ENCODE results near the gene C16orf95. TPM values are rescaled to one million over a fixed set of nuclear protein-coding genes. Genes with fewer than 3 reads are reported as not detected.

C16orf95 gene
- total and polyA plus RNA-seq, 2 of the 4 experiments (the other 2 are of a cell fraction), result 2.0 to 4.7 TPM

DNA sequence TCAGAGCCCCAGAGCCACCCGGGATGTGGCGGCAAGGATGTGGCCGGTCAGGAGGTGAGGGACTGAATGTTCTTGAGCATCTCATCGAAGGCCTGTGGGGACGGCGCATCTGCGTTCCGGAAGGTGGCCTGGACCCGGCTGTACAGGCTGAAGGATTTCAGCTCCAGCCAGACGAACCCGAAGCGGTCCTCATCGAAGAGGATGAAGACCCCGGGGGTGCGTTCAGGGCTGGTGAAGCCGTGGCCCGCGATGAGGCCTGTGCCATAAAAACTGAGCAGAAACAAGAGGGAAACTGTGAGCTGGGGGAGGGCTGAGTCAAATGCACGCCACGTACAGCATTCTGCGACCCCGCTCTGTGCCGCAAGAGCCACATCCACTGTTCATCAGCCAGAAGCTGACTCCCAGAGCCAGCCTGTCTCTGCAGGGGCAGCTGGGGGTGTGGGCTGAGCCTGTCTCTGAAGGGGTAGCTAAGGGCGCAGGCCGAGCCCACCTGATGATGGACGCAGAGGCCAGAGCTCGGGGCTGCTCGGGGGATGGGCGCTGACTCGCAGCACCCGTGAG is 14.1 kb upstream of the C16orf95 start:
- POLR2A ChIA-PET (ENCODE audit: unreplicated experiment), result no interaction called here

More for the DNA sequence above, 14.1 kb upstream of the C16orf95 start:
- no peak for TF ChIP-seq CHD1 (IDR thresholded peaks at IDR 0.05; ENCODE audit: low read depth, low read length)
- in situ Hi-C loops (cut with MboI; ENCODE audit: low sequenced_read_pairs) (no loop called here), intact Hi-C loops (cut with micrococcal nuclease) (no loop called here), dilution Hi-C loops (cut with HindIII; ENCODE audit: low sequenced_read_pairs, unreplicated experiment) (no loop called here)
- WGBS, 2 experiments (ENCODE audit: extremely low coverage in 2 of 2, insufficient read length in 1 of 2), result 93% methylated on average over 23 of the region's 31 CpGs; no CpG with 5 or more reads in 1 of the 2 experiments
- Histone ChIP-seq H3K27ac (ENCODE audit: insufficient read depth, low read length) (no peak overlapping the region), H2BK120ac (ENCODE audit: low read depth, low read length) (no peak overlapping the region), H3K79me1 (ENCODE audit: low read depth in 1 of 2, low read length in 2 of 2) (peaks cover 0 to 11% of the 10 kb centered on the region in 2 experiments; a peak in 3 of 4 replicates), H3K4me1 (ENCODE audit: control insufficient read depth, insufficient read depth, low read length) (peaks cover 3% of the 10 kb centered on the region; the same call in 1 of the 2 replicates), H2AK9ac (replicated peaks; ENCODE audit: low read depth, low read length, poor library complexity) (no peak overlapping the region), H4K8ac (ENCODE audit: low read depth in 2 of 2, low read length in 2 of 2) (no peak overlapping the region), H2BK5ac (ENCODE audit: low read depth, low read length, poor library complexity, severe bottlenecking) (no peak overlapping the region), H3K4ac (ENCODE audit: low read depth, low read length) (no peak overlapping the region), H3K14ac (replicated peaks; ENCODE audit: low read depth, low read length) (no peak overlapping the region), H2AFZ (replicated peaks; ENCODE audit: low read length, poor library complexity) (no peak overlapping the region), H3K4me2 (ENCODE audit: low read depth, low read length) (no peak overlapping the region), H3K18ac (ENCODE audit: low read depth, low read length) (no peak overlapping the region), H3K23ac (ENCODE audit: low read depth, low read length) (no peak overlapping the region), H3K56ac (ENCODE audit: extremely low read depth, insufficient read depth, low read length) (no peak overlapping the region), H3K4me3 (ENCODE audit: insufficient read depth, low read depth, low read length) (no peak overlapping the region), H3K9ac (ENCODE audit: low read depth, low read length) (no peak overlapping the region), H3K36me3 (ENCODE audit: control insufficient read depth, insufficient read depth, low read length) (peaks cover 48% of the 10 kb centered on the region), H4K91ac (ENCODE audit: insufficient read depth, low read depth, low read length) (no peak overlapping the region), H2BK20ac (ENCODE audit: low read depth, low read length) (no peak overlapping the region), H3K9me1 (ENCODE audit: insufficient read depth, low read length) (0 out of 2 replicates have a peak, but pooled peaks cover 3% of the 10 kb centered on the region), H3K9me3 (ENCODE audit: control insufficient read depth, insufficient read depth, low read length) (no peaks in the 10 kb centered on the region), H2BK15ac (ENCODE audit: low read depth, low read length) (no peak overlapping the region), H4K5ac (ENCODE audit: low read depth, low read length) (no peak overlapping the region), H3K27me3 (ENCODE audit: control insufficient read depth, insufficient read depth, low read length) (no peaks in the 10 kb centered on the region), H2AK5ac (ENCODE audit: low read depth, low read length) (no peak overlapping the region), H4K20me1 (ENCODE audit: insufficient read depth, low read length) (peaks cover 11% of the 10 kb centered on the region)
- ATAC-seq (ENCODE audit: low read depth) (no peak), DNase-seq (no peak)
- no TSS peak for BruUV-seq (replicated peaks)
- CTCF ChIA-PET, result interaction anchor here (0.9 kb wide), 1 partner anchor 32 kb away, joined by 3 read pairs; no protein-coding TSS in a partner anchor

Measured in IMR-90 (cell line).